ENCODE measurements around the gene NT5E. TPM values are rescaled to one million over a fixed set of nuclear protein-coding genes. Genes with fewer than 3 reads are reported as not detected.

The NT5E gene
- total and polyA plus RNA-seq, 2 of the 13 experiments (the other 11 are each of a cell fraction or from before 2014, with no cell fraction given), result 9.5 to 33.0 TPM

DNA sequence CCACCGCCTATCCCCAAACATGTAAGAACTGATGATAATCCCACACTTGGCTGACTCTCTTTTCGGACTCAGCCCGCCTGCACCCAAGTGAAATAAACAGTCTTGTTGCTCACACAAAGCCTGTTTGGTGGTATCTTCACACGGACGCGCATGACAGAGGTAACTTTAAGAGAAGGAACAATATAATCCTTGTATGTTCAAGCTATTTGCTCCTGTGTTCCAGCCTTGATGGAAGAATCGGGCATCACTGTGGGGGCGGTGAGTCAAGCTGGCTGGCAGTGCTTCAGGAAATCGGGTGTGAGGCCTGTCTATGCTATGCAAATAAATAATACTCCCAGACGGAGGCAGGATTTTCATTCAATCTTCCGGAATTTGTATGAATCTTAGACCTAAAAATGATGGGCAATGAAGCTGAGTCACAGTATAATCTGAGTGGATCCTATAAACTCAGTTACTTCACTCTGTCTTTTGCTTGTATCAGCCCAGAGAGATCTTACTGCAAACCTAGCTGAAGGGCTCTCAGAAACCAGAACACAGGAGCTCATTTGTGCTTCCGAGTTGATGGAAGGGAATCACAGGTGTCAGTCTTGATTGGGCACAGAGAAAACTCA, 45.2 kb upstream of the NT5E start:
- BruUV-seq (replicated peaks), result TSS peak; percentile 86
- Histone ChIP-seq H3K4me3 (replicated peaks in 1 of 3; ENCODE audit: insufficient read depth in 1 of 3, low read depth in 2 of 3, low read length in 3 of 3) (peak overlapping the region; percentile 45 to 55 (median 50)), H3K4me2 (ENCODE audit: low read depth, low read length) (peak overlapping the region; percentile 96), H3K79me2 (ENCODE audit: insufficient read depth, low read length) (no peaks in the 10 kb centered on the region), H3K27ac (ENCODE audit: extremely low read length, insufficient read depth, low read length) (peak overlapping the region; percentile 98), H3K4me1 (ENCODE audit: insufficient read depth, low read length) (peaks cover 98% of the 10 kb centered on the region), H3K36me3 (replicated peaks in 1 of 2; ENCODE audit: control insufficient read depth in 1 of 2, insufficient read depth in 2 of 2, low read length in 2 of 2) (no peaks in the 10 kb centered on the region), H3K9ac (ENCODE audit: insufficient read depth, low read depth, low read length) (peak overlapping the region; percentile 79), H3K9me3 (ENCODE audit: low read length) (no peaks in the 10 kb centered on the region), H3K27me3 (ENCODE audit: control insufficient read depth in 1 of 2, insufficient read depth in 2 of 2, low read length in 2 of 2) (no peaks in the 10 kb centered on the region), H4K20me1 (ENCODE audit: insufficient read depth, low read length) (no peaks in the 10 kb centered on the region), H2AFZ (ENCODE audit: low read length) (no peak overlapping the region)
- DNase-seq (ENCODE audit: low spot score) (peak; percentile 82), FAIRE-seq (no peak), ATAC-seq (peak; percentile 63)
- under 1% methylated on average over 12 of the region's 12 CpGs for WGBS (ENCODE audit: low lambda C conversion rate)
- intact Hi-C loops (cut with micrococcal nuclease; ENCODE audit: unreplicated experiment), result loop anchor here (1.0 to 2.0 kb wide), 4 partner anchors 14 to 79 kb away; partner anchors contain the start of gene NT5E
- in situ Hi-C loops (cut with HindIII; ENCODE audit: extremely low pct_ligation_motif_present, low pct_unique_long_range_greater_than_20kb), result loop anchor here (5.0 kb wide), 1 partner anchor 38 kb away; no protein-coding TSS in a partner anchor
- POLR2A ChIA-PET, result interaction anchor here (0.6 to 3.3 kb wide), 19 partner anchors 8 to 1784 kb away, joined by 3 to 99 read pairs (median 6); partner anchors contain the start of genes NT5E and SYNCRIP
- CTCF ChIA-PET (ENCODE audit: low intra/inter-chr PET ratio, low total read pairs), result no interaction called here
- TF ChIP-seq, protein P1, sequence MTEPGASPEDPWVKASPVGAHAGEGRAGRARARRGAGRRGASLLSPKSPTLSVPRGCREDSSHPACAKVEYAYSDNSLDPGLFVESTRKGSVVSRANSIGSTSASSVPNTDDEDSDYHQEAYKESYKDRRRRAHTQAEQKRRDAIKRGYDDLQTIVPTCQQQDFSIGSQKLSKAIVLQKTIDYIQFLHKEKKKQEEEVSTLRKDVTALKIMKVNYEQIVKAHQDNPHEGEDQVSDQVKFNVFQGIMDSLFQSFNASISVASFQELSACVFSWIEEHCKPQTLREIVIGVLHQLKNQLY (CRISPR knock-in tag; IDR thresholded peaks at IDR 0.05), result 0 out of 2 replicates have a peak, but pooled peaks have one; percentile 9
- TF ChIP-seq POLR2G (IDR thresholded peaks at IDR 0.05; ENCODE audit: low read depth, low read length) (peak; percentile 64; the same call in 1 of the 2 replicates), CHD4 (IDR thresholded peaks at IDR 0.05; ENCODE audit: borderline replicate concordance, low read length) (0 out of 2 replicates have a peak, but pooled peaks have one; percentile 42), REPIN1 (CRISPR knock-in tag; IDR thresholded peaks at IDR 0.05; ENCODE audit: borderline replicate concordance, low read depth) (peak; percentile 19; the same call in 1 of the 2 replicates), EEA1 (CRISPR knock-in tag; IDR thresholded peaks at IDR 0.05; ENCODE audit: borderline replicate concordance) (no peak), ZNF816 (CRISPR knock-in tag; IDR thresholded peaks at IDR 0.05; ENCODE audit: borderline replicate concordance) (no peak), KAT7 (CRISPR knock-in tag; IDR thresholded peaks at IDR 0.05; ENCODE audit: borderline replicate concordance) (peak; percentile 12), SMYD3 (CRISPR knock-in tag; IDR thresholded peaks at IDR 0.05) (0 out of 2 replicates have a peak, but pooled peaks have one; percentile 21), ELF3 (CRISPR knock-in tag; IDR thresholded peaks at IDR 0.05) (no peak), ZFY (CRISPR knock-in tag; IDR thresholded peaks at IDR 0.05) (peak; percentile 37; the same call in 1 of the 2 replicates), ZNF761 (CRISPR knock-in tag; conservative IDR thresholded peaks at IDR 0.05) (no peak), AHR (CRISPR knock-in tag; IDR thresholded peaks at IDR 0.05) (no peak), EP300 (IDR thresholded peaks at IDR 0.05; ENCODE audit: low read depth in 2 of 2, low read length in 2 of 2) (peak in 1 of 2 experiments; percentile 57; a peak in 2 of 4 replicates), EP300 (CRISPR knock-in tag; IDR thresholded peaks at IDR 0.05; ENCODE audit: borderline replicate concordance) (no peak), ZNF431 (CRISPR knock-in tag; IDR thresholded peaks at IDR 0.05; ENCODE audit: borderline replicate concordance, low read depth) (peak; percentile 12; the same call in 1 of the 2 replicates), ZNF441 (CRISPR knock-in tag; IDR thresholded peaks at IDR 0.05; ENCODE audit: borderline replicate concordance) (no peak), ZNF644 (CRISPR knock-in tag; IDR thresholded peaks at IDR 0.05; ENCODE audit: low read depth) (0 out of 2 replicates have a peak, but pooled peaks have one; percentile 25)
- TF ChIP-seq, protein P2, sequence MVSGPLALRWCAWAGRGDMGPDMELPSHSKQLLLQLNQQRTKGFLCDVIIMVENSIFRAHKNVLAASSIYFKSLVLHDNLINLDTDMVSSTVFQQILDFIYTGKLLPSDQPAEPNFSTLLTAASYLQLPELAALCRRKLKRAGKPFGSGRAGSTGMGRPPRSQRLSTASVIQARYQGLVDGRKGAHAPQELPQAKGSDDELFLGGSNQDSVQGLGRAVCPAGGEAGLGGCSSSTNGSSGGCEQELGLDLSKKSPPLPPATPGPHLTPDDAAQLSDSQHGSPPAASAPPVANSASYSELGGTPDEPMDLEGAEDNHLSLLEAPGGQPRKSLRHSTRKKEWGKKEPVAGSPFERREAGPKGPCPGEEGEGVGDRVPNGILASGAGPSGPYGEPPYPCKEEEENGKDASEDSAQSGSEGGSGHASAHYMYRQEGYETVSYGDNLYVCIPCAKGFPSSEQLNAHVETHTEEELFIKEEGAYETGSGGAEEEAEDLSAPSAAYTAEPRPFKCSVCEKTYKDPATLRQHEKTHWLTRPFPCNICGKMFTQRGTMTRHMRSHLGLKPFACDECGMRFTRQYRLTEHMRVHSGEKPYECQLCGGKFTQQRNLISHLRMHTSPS (CRISPR knock-in tag; IDR thresholded peaks at IDR 0.05; ENCODE audit: low read depth), result 0 out of 2 replicates have a peak, but pooled peaks have one; percentile 5
- TF ChIP-seq, protein P3, sequence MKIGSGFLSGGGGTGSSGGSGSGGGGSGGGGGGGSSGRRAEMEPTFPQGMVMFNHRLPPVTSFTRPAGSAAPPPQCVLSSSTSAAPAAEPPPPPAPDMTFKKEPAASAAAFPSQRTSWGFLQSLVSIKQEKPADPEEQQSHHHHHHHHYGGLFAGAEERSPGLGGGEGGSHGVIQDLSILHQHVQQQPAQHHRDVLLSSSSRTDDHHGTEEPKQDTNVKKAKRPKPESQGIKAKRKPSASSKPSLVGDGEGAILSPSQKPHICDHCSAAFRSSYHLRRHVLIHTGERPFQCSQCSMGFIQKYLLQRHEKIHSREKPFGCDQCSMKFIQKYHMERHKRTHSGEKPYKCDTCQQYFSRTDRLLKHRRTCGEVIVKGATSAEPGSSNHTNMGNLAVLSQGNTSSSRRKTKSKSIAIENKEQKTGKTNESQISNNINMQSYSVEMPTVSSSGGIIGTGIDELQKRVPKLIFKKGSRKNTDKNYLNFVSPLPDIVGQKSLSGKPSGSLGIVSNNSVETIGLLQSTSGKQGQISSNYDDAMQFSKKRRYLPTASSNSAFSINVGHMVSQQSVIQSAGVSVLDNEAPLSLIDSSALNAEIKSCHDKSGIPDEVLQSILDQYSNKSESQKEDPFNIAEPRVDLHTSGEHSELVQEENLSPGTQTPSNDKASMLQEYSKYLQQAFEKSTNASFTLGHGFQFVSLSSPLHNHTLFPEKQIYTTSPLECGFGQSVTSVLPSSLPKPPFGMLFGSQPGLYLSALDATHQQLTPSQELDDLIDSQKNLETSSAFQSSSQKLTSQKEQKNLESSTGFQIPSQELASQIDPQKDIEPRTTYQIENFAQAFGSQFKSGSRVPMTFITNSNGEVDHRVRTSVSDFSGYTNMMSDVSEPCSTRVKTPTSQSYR (CRISPR knock-in tag; IDR thresholded peaks at IDR 0.05; ENCODE audit: borderline replicate concordance), result peak; percentile 30; the same call in 1 of the 2 replicates

All from HepG2 (cell line).